Prostate gland (tissue), 2 donors: ENCODE results near the gene EYA4.

Experiments
- POLR2A ChIP-seq: fragments of 450-650 bp; IDR thresholded peaks from one replicate; pipeline ENCODE4 v1.6.1; 2016; ENCODE audit warnings: antibody characterized with exemption, mild to moderate bottlenecking
- POLR2AphosphoS5 ChIP-seq: sonication (generic); formaldehyde crosslinking; IDR thresholded peaks from one replicate; pipeline ENCODE4 v1.6.1; 2017; ENCODE audit warnings: antibody characterized with exemption
- TF ChIP-seq, protein P1 (sequence below), 4 experiments: fragments of 200-600 bp in 2 of 4; fragments of 450-650 bp in 2 of 4; sonication (generic) in 2 of 4; IDR thresholded peaks; 1 replicate in 3 of 4; 2 replicates in 1 of 4; pipeline ENCODE4 v1.5.1; 2016 to 2019; ENCODE audit warnings: antibody characterized with exemption in 4 of 4, mild to moderate bottlenecking in 2 of 4, moderate library complexity in 2 of 4

DNA sequence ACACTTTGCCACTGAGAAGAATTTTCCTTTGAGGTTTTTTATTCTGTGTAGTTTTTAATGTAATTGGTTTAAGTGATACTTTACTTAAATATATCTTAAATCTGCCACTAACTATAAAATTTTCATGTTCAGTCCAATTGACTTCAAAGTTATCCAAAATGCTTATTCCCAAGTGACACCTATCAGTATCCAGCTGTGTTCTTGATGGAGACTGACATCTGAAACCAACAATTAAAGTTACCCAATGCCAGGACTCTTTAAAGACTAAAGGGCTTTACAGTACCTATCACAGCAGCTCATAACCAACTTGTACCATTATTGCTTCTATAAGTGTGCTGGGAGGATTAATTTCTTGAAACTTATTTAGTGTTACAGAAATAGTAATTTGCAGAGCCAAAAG lies 13.8 kb upstream of the EYA4 start:
- TF ChIP-seq POLR2A (no peak), POLR2AphosphoS5 (no peak)
- TF ChIP-seq, protein P1, sequence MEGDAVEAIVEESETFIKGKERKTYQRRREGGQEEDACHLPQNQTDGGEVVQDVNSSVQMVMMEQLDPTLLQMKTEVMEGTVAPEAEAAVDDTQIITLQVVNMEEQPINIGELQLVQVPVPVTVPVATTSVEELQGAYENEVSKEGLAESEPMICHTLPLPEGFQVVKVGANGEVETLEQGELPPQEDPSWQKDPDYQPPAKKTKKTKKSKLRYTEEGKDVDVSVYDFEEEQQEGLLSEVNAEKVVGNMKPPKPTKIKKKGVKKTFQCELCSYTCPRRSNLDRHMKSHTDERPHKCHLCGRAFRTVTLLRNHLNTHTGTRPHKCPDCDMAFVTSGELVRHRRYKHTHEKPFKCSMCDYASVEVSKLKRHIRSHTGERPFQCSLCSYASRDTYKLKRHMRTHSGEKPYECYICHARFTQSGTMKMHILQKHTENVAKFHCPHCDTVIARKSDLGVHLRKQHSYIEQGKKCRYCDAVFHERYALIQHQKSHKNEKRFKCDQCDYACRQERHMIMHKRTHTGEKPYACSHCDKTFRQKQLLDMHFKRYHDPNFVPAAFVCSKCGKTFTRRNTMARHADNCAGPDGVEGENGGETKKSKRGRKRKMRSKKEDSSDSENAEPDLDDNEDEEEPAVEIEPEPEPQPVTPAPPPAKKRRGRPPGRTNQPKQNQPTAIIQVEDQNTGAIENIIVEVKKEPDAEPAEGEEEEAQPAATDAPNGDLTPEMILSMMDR (IDR thresholded peaks at IDR 0.05): no peak
